WTC11 (cell line): Measurements from ENCODE around the gene NAMPT.

Experiments
- AFF4 ChIP-seq: sonication (generic); formaldehyde crosslinking; IDR thresholded peaks from 2 replicates; pipeline ENCODE4 v1.8.1; 2023; ENCODE audit warnings: mild to moderate bottlenecking, missing genetic modification reagents, borderline replicate concordance
- CREM ChIP-seq: sonication (generic); formaldehyde crosslinking; IDR thresholded peaks from 2 replicates; pipeline ENCODE4 v1.8.1; 2022; ENCODE audit warnings: mild to moderate bottlenecking, missing genetic modification reagents, moderate library complexity
- FOXK1 ChIP-seq: sonication (generic); formaldehyde crosslinking; IDR thresholded peaks from 2 replicates; pipeline ENCODE4 v1.8.0; 2022; ENCODE audit warnings: mild to moderate bottlenecking, moderate library complexity, missing genetic modification reagents
- FOXP1 ChIP-seq: sonication (generic); formaldehyde crosslinking; IDR thresholded peaks from 2 replicates; pipeline ENCODE4 v1.8.0; 2022; ENCODE audit warnings: missing genetic modification reagents, mild to moderate bottlenecking, moderate library complexity, borderline replicate concordance
- NFATC4 ChIP-seq: fragments of 250-450 bp; sonication (Bioruptor Pico); IDR thresholded peaks from 2 replicates; pipeline ENCODE4 v1.9.0; 2021; ENCODE audit warnings: mild to moderate bottlenecking
- RELA ChIP-seq: sonication (generic); formaldehyde crosslinking; IDR thresholded peaks from 2 replicates; pipeline ENCODE4 v1.8.1; 2022; ENCODE audit warnings: missing genetic modification reagents, mild to moderate bottlenecking, borderline replicate concordance
- TEAD4 ChIP-seq: sonication (generic); formaldehyde crosslinking; IDR thresholded peaks from 2 replicates; pipeline ENCODE4 v1.8.0; 2022; ENCODE audit warnings: mild to moderate bottlenecking, missing genetic modification reagents
- ZBTB21 ChIP-seq: sonication (generic); formaldehyde crosslinking; IDR thresholded peaks from 2 replicates; pipeline ENCODE4 v1.8.1; 2023; ENCODE audit warnings: mild to moderate bottlenecking, missing genetic modification reagents, borderline replicate concordance
- TF ChIP-seq, protein P1 (sequence below): sonication (generic); formaldehyde crosslinking; conservative IDR thresholded peaks from 2 replicates; pipeline ENCODE4 v1.8.1; 2023; ENCODE audit warnings: mild to moderate bottlenecking, low read depth, missing genetic modification reagents, moderate library complexity
- TF ChIP-seq, protein P2 (sequence below): fragments of 200-600 bp; IDR thresholded peaks from 2 replicates; pipeline ENCODE4 v1.8.0; 2022; ENCODE audit warnings: antibody characterized with exemption
- TF ChIP-seq, protein P3 (sequence below): sonication (generic); formaldehyde crosslinking; IDR thresholded peaks from 2 replicates; pipeline ENCODE4 v1.8.0; 2022; ENCODE audit warnings: missing genetic modification reagents

GRCh38 chr7:106309362-106309761 lies 24.6 kb upstream of the NAMPT start:
- TF ChIP-seq, protein P1, sequence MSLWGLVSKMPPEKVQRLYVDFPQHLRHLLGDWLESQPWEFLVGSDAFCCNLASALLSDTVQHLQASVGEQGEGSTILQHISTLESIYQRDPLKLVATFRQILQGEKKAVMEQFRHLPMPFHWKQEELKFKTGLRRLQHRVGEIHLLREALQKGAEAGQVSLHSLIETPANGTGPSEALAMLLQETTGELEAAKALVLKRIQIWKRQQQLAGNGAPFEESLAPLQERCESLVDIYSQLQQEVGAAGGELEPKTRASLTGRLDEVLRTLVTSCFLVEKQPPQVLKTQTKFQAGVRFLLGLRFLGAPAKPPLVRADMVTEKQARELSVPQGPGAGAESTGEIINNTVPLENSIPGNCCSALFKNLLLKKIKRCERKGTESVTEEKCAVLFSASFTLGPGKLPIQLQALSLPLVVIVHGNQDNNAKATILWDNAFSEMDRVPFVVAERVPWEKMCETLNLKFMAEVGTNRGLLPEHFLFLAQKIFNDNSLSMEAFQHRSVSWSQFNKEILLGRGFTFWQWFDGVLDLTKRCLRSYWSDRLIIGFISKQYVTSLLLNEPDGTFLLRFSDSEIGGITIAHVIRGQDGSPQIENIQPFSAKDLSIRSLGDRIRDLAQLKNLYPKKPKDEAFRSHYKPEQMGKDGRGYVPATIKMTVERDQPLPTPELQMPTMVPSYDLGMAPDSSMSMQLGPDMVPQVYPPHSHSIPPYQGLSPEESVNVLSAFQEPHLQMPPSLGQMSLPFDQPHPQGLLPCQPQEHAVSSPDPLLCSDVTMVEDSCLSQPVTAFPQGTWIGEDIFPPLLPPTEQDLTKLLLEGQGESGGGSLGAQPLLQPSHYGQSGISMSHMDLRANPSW, result no peak
- TF ChIP-seq, protein P2, sequence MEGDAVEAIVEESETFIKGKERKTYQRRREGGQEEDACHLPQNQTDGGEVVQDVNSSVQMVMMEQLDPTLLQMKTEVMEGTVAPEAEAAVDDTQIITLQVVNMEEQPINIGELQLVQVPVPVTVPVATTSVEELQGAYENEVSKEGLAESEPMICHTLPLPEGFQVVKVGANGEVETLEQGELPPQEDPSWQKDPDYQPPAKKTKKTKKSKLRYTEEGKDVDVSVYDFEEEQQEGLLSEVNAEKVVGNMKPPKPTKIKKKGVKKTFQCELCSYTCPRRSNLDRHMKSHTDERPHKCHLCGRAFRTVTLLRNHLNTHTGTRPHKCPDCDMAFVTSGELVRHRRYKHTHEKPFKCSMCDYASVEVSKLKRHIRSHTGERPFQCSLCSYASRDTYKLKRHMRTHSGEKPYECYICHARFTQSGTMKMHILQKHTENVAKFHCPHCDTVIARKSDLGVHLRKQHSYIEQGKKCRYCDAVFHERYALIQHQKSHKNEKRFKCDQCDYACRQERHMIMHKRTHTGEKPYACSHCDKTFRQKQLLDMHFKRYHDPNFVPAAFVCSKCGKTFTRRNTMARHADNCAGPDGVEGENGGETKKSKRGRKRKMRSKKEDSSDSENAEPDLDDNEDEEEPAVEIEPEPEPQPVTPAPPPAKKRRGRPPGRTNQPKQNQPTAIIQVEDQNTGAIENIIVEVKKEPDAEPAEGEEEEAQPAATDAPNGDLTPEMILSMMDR, result no peak
- no peak for TF ChIP-seq NFATC4 (CRISPR knock-in tag)
- no peak for TF ChIP-seq TEAD4 (CRISPR knock-in tag)
- no peak for TF ChIP-seq FOXP1
- no peak for TF ChIP-seq RELA (CRISPR knock-in tag)
- TF ChIP-seq FOXK1 (CRISPR knock-in tag), result no peak
- no peak for TF ChIP-seq CREM (CRISPR knock-in tag)
- TF ChIP-seq AFF4 (CRISPR knock-in tag), result no peak
- TF ChIP-seq ZBTB21 (CRISPR knock-in tag), result no peak
- TF ChIP-seq, protein P3, sequence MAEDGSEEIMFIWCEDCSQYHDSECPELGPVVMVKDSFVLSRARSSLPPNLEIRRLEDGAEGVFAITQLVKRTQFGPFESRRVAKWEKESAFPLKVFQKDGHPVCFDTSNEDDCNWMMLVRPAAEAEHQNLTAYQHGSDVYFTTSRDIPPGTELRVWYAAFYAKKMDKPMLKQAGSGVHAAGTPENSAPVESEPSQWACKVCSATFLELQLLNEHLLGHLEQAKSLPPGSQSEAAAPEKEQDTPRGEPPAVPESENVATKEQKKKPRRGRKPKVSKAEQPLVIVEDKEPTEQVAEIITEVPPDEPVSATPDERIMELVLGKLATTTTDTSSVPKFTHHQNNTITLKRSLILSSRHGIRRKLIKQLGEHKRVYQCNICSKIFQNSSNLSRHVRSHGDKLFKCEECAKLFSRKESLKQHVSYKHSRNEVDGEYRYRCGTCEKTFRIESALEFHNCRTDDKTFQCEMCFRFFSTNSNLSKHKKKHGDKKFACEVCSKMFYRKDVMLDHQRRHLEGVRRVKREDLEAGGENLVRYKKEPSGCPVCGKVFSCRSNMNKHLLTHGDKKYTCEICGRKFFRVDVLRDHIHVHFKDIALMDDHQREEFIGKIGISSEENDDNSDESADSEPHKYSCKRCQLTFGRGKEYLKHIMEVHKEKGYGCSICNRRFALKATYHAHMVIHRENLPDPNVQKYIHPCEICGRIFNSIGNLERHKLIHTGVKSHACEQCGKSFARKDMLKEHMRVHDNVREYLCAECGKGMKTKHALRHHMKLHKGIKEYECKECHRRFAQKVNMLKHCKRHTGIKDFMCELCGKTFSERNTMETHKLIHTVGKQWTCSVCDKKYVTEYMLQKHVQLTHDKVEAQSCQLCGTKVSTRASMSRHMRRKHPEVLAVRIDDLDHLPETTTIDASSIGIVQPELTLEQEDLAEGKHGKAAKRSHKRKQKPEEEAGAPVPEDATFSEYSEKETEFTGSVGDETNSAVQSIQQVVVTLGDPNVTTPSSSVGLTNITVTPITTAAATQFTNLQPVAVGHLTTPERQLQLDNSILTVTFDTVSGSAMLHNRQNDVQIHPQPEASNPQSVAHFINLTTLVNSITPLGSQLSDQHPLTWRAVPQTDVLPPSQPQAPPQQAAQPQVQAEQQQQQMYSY (CRISPR knock-in tag), result no peak
